Measurements from ENCODE around the gene PI4KB. TPM values are rescaled to one million over a fixed set of nuclear protein-coding genes. Genes with fewer than 3 reads are reported as not detected.

The PI4KB gene
- total RNA-seq, 2 donors from 2014 or later = 64.8 to 71.4 TPM

- no peak for ATAC-seq (replicated peaks in 1 of 2)
- no peaks in the 10 kb centered on the region for H3K36me3 Mint-ChIP-seq (ENCODE audit: insufficient read depth in 2 of 2)
- H3K27ac Mint-ChIP-seq = no peak overlapping the region
- peaks cover 10% of the 10 kb centered on the region for H3K4me1 Mint-ChIP-seq (ENCODE audit: low read depth)
- no peaks in the 10 kb centered on the region for H3K9me3 Mint-ChIP-seq
- H3K4me3 Mint-ChIP-seq = no peak overlapping the region
- DNase-seq = no peak
- H3K27me3 Mint-ChIP-seq (ENCODE audit: low read depth) = no peaks in the 10 kb centered on the region
Observed at GRCh38 chr1:151336556-151336955, 9.3 kb upstream of the PI4KB start.

- no peaks in the 10 kb centered on the region for H3K36me3 Mint-ChIP-seq (ENCODE audit: insufficient read depth in 2 of 2)
- peaks cover 2% of the 10 kb centered on the region for H3K4me1 Mint-ChIP-seq (ENCODE audit: low read depth)
- DNase-seq (no peak), ATAC-seq (replicated peaks in 1 of 2) (no peak)
- no peaks in the 10 kb centered on the region for H3K9me3 Mint-ChIP-seq
- H3K4me3 Mint-ChIP-seq = no peak overlapping the region
- no peaks in the 10 kb centered on the region for H3K27me3 Mint-ChIP-seq (ENCODE audit: low read depth)
- H3K27ac Mint-ChIP-seq = no peak overlapping the region
Observed at GRCh38 chr1:151334822-151335221, 7.6 kb upstream of the PI4KB start.

- H3K27ac Mint-ChIP-seq = peak overlapping the region; percentile 94
- peaks cover 40% of the 10 kb centered on the region for H3K4me1 Mint-ChIP-seq (ENCODE audit: low read depth)
- H3K27me3 Mint-ChIP-seq (ENCODE audit: low read depth) = no peaks in the 10 kb centered on the region
- peak in 1 of 2 donors; percentile 23 for DNase-seq
- ATAC-seq (replicated peaks in 1 of 2) = peak; percentile 31
- H3K4me3 Mint-ChIP-seq = peak overlapping the region; percentile 94 to 95
- H3K36me3 Mint-ChIP-seq (ENCODE audit: insufficient read depth in 2 of 2) = peaks cover 10% of the 10 kb centered on the region in 2 donors
- no peaks in the 10 kb centered on the region for H3K9me3 Mint-ChIP-seq
Observed at GRCh38 chr1:151327903-151328674, 873 bp upstream of the PI4KB start.

- Mint-ChIP-seq H3K4me3 (peak overlapping the region; percentile 94 to 95), H3K4me1 (ENCODE audit: low read depth) (peaks cover 52% of the 10 kb centered on the region), H3K27ac (peak overlapping the region; percentile 94), H3K36me3 (ENCODE audit: insufficient read depth in 2 of 2) (peaks cover 10 to 13% of the 10 kb centered on the region in 2 donors), H3K9me3 (no peaks in the 10 kb centered on the region), H3K27me3 (ENCODE audit: low read depth) (no peaks in the 10 kb centered on the region)
- peak; percentile 37 to 54 for ATAC-seq (replicated peaks in 1 of 2)
- peak; percentile 55 to 57 for DNase-seq
Observed at GRCh38 chr1:151326619-151327222, 495 bp downstream of the PI4KB start.

- H3K36me3 Mint-ChIP-seq (ENCODE audit: insufficient read depth in 2 of 2) = peaks cover 10 to 13% of the 10 kb centered on the region in 2 donors
- no peak for DNase-seq
- H3K27ac Mint-ChIP-seq = peak overlapping the region; percentile 94
- H3K9me3 Mint-ChIP-seq = no peaks in the 10 kb centered on the region
- H3K4me1 Mint-ChIP-seq (ENCODE audit: low read depth) = peaks cover 56% of the 10 kb centered on the region
- H3K4me3 Mint-ChIP-seq = peak overlapping the region; percentile 94 to 95
- no peaks in the 10 kb centered on the region for H3K27me3 Mint-ChIP-seq (ENCODE audit: low read depth)
- no peak for ATAC-seq (replicated peaks in 1 of 2)
Observed at GRCh38 chr1:151325646-151326429, 1.4 kb downstream of the PI4KB start.

- DNase-seq (no peak), ATAC-seq (replicated peaks in 1 of 2) (no peak)
- Mint-ChIP-seq H3K4me3 (peak overlapping the region in 1 of 2 donors; percentile 95), H3K9me3 (no peaks in the 10 kb centered on the region), H3K36me3 (ENCODE audit: insufficient read depth in 2 of 2) (peaks cover 10 to 18% of the 10 kb centered on the region in 2 donors), H3K27me3 (ENCODE audit: low read depth) (no peaks in the 10 kb centered on the region), H3K27ac (peak overlapping the region; percentile 94), H3K4me1 (ENCODE audit: low read depth) (peaks cover 62% of the 10 kb centered on the region)
Observed at GRCh38 chr1:151325231-151325630, 2.0 kb downstream of the PI4KB start.

- Mint-ChIP-seq H3K36me3 (ENCODE audit: insufficient read depth in 2 of 2) (peaks cover 10 to 18% of the 10 kb centered on the region in 2 donors), H3K4me3 (no peak overlapping the region), H3K9me3 (no peaks in the 10 kb centered on the region), H3K27me3 (ENCODE audit: low read depth) (no peaks in the 10 kb centered on the region), H3K27ac (no peak overlapping the region), H3K4me1 (ENCODE audit: low read depth) (peaks cover 65% of the 10 kb centered on the region)
- DNase-seq = no peak
- no peak for ATAC-seq (replicated peaks in 1 of 2)
Observed at GRCh38 chr1:151324390-151324930, 2.8 kb downstream of the PI4KB start.

- Mint-ChIP-seq H3K4me3 (no peak overlapping the region), H3K27me3 (ENCODE audit: low read depth) (no peaks in the 10 kb centered on the region), H3K27ac (no peak overlapping the region), H3K9me3 (no peaks in the 10 kb centered on the region), H3K4me1 (ENCODE audit: low read depth) (peaks cover 38% of the 10 kb centered on the region), H3K36me3 (ENCODE audit: insufficient read depth in 2 of 2) (peaks cover 4 to 14% of the 10 kb centered on the region in 2 donors)
- DNase-seq = no peak
- ATAC-seq (replicated peaks in 1 of 2) = no peak
Observed at GRCh38 chr1:151318975-151319374, 8.2 kb downstream of the PI4KB start.

GRCh38 chr1:151315565-151316235 lies 11.5 kb downstream of the PI4KB start:
- H3K9me3 Mint-ChIP-seq = no peaks in the 10 kb centered on the region
- peaks cover 6 to 11% of the 10 kb centered on the region in 2 donors for H3K36me3 Mint-ChIP-seq (ENCODE audit: insufficient read depth in 2 of 2)
- H3K27ac Mint-ChIP-seq = no peak overlapping the region
- peaks cover 52% of the 10 kb centered on the region for H3K4me1 Mint-ChIP-seq (ENCODE audit: low read depth)
- H3K4me3 Mint-ChIP-seq = no peak overlapping the region
- H3K27me3 Mint-ChIP-seq (ENCODE audit: low read depth) = no peaks in the 10 kb centered on the region
- DNase-seq = no peak
- ATAC-seq (replicated peaks in 1 of 2) = no peak

GRCh38 chr1:151314137-151314875 lies 12.9 kb downstream of the PI4KB start:
- DNase-seq (no peak), ATAC-seq (replicated peaks in 1 of 2) (no peak)
- Mint-ChIP-seq H3K27ac (peak overlapping the region; percentile 98), H3K4me3 (no peak overlapping the region), H3K9me3 (no peaks in the 10 kb centered on the region), H3K4me1 (ENCODE audit: low read depth) (peaks cover 48% of the 10 kb centered on the region), H3K36me3 (ENCODE audit: insufficient read depth in 2 of 2) (peaks cover 5 to 6% of the 10 kb centered on the region in 2 donors), H3K27me3 (ENCODE audit: low read depth) (no peaks in the 10 kb centered on the region)

GRCh38 chr1:151313501-151313900 lies 13.7 kb downstream of the PI4KB start:
- Mint-ChIP-seq H3K9me3 (no peaks in the 10 kb centered on the region), H3K27ac (peak overlapping the region; percentile 98), H3K4me3 (no peak overlapping the region), H3K36me3 (ENCODE audit: insufficient read depth in 2 of 2) (peaks cover 3 to 6% of the 10 kb centered on the region in 2 donors), H3K4me1 (ENCODE audit: low read depth) (peaks cover 48% of the 10 kb centered on the region), H3K27me3 (ENCODE audit: low read depth) (no peaks in the 10 kb centered on the region)
- ATAC-seq (replicated peaks in 1 of 2) (no peak), DNase-seq (no peak)

- DNase-seq = no peak
- peaks cover 48% of the 10 kb centered on the region for H3K4me1 Mint-ChIP-seq (ENCODE audit: low read depth)
- H3K36me3 Mint-ChIP-seq (ENCODE audit: insufficient read depth in 2 of 2) = peaks cover 5 to 8% of the 10 kb centered on the region in 2 donors
- H3K27me3 Mint-ChIP-seq (ENCODE audit: low read depth) = no peaks in the 10 kb centered on the region
- ATAC-seq (replicated peaks in 1 of 2) = no peak
- H3K9me3 Mint-ChIP-seq = no peaks in the 10 kb centered on the region
- peak overlapping the region; percentile 98 for H3K27ac Mint-ChIP-seq
- H3K4me3 Mint-ChIP-seq = no peak overlapping the region
Observed at GRCh38 chr1:151312826-151313225, 14.4 kb downstream of the PI4KB start.

Measured in activated T-cell treated with anti-CD3 and anti-CD28 coated beads, Interleukin-2, amount 50 U/mL, for 72 hours (primary cell).